Sigmoid colon (tissue), 7 donors: Measurements from ENCODE around the gene USH1C. TPM values are rescaled to one million over a fixed set of nuclear protein-coding genes. Genes with fewer than 3 reads are reported as not detected.

Experiments
- DNase-seq: peaks from one replicate; pipeline ENCODE4 v3.0.0-alpha.2; 2019
- H3K27ac ChIP-seq, 4 donors: fragments of 200-600 bp; sonication (generic); one replicate each; pipeline ENCODE4 v1.5.1; 2016 to 2019; ENCODE audit warnings: mild to moderate bottlenecking in 1 of 4
- H3K27me3 ChIP-seq, 3 donors: fragments of 200-600 bp; sonication (generic); one replicate each; pipeline ENCODE4 v1.5.1; 2019; ENCODE audit warnings: mild to moderate bottlenecking in 1 of 3
- H3K36me3 ChIP-seq, 4 donors: fragments of 200-600 bp; sonication (generic); one replicate each; pipeline ENCODE4 v1.5.1; 2016 to 2019
- H3K4me1 ChIP-seq, 4 donors: fragments of 200-600 bp; sonication (generic); one replicate each; pipeline ENCODE4 v1.5.1; 2017 to 2019
- H3K4me3 ChIP-seq, 4 donors: fragments of 200-600 bp; sonication (generic); one replicate each; pipeline ENCODE4 v1.5.1; 2017 to 2019; ENCODE audit warnings: mild to moderate bottlenecking in 2 of 4, moderate library complexity in 1 of 4
- H3K9me3 ChIP-seq, 4 donors: fragments of 200-600 bp in 3 of 4; sonication (generic) in 3 of 4; one replicate each; pipeline versions ENCODE4 v1.5.1 to v1.6.1; 2013 to 2019
- CTCF ChIP-seq, 4 experiments: fragments of 450-650 bp in 3 of 4; fragments of 200-600 bp in 1 of 4; IDR thresholded peaks; one replicate each; pipeline ENCODE4 v1.5.1; 2016 to 2019; ENCODE audit warnings: antibody characterized with exemption in 4 of 4, mild to moderate bottlenecking in 3 of 4, moderate library complexity in 2 of 4
- EP300 ChIP-seq, 4 donors: sonication (generic); formaldehyde crosslinking; IDR thresholded peaks; one replicate each; pipeline ENCODE4 v1.6.1; 2017; ENCODE audit warnings: antibody characterized with exemption in 4 of 4
- POLR2A ChIP-seq, 2 donors: fragments of 450-650 bp; IDR thresholded peaks; one replicate each; pipeline ENCODE4 v1.6.1; 2016; ENCODE audit warnings: antibody characterized with exemption in 2 of 2, mild to moderate bottlenecking in 2 of 2, moderate library complexity in 2 of 2
- POLR2AphosphoS5 ChIP-seq, 4 donors: sonication (generic); formaldehyde crosslinking; IDR thresholded peaks; one replicate each; pipeline ENCODE4 v1.6.1; 2017; ENCODE audit warnings: antibody characterized with exemption in 4 of 4
- WGBS, 2 donors: extraction: QIAGEN DNeasy Blood & Tissue Kit; methylation state at CpG; one replicate each; pipeline ENCODE4 v1.1.7; 2013; 5-methylcytosine and 5-hydroxymethylcytosine counted together
- intact Hi-C: fragments of 100-400 bp; cut with DNase I; formaldehyde crosslinking; loops from one replicate; pipeline ENCODE4 v1.15.1; 2023
- polyA plus RNA-seq, 3 donors: library from polyadenylated mRNA; stranded (reverse); fragments of 200-250 nt; gene quantifications; one replicate each; pipeline ENCODE4 v1.2.3, GENCODE V29; 2013
- total RNA-seq, 4 donors: library from RNA; depleted of rRNA; stranded (reverse); fragments of >200 nt; gene quantifications; one replicate each; pipeline ENCODE4 v1.1.0, GENCODE V29; 2016
- donor health status: healthy with polysubstance abuse.
- donor health status: Bipolar disorder and iron deficiency.
- donor health status: healthy.

Gene USH1C
- total and polyA plus RNA-seq, 7 donors: 1.2 to 152 (median 2.5) TPM

- Histone ChIP-seq H3K27me3 (no peaks in the 10 kb centered on the region), H3K27ac (no peak overlapping the region), H3K4me3 (no peak overlapping the region), H3K9me3 (no peaks in the 10 kb centered on the region), H3K4me1 (no peaks in the 10 kb centered on the region), H3K36me3 (no peaks in the 10 kb centered on the region)
- intact Hi-C loops: no loop called here
- no peak for DNase-seq
- 83 to 91% methylated on average over 20 of the region's 20 CpGs for WGBS, 2 donors
- TF ChIP-seq POLR2A (IDR thresholded peaks at IDR 0.05): no peak
- TF ChIP-seq POLR2AphosphoS5 (IDR thresholded peaks at IDR 0.05): no peak
- TF ChIP-seq CTCF (IDR thresholded peaks at IDR 0.05): no peak
- TF ChIP-seq EP300 (IDR thresholded peaks at IDR 0.05): no peak
Measured at GRCh38 chr11:17526931-17527627, 17.1 kb downstream of the USH1C start.

GRCh38 chr11:17526326-17526725 lies 17.9 kb downstream of the USH1C start:
- intact Hi-C loops: no loop called here
- H3K4me3 ChIP-seq: no peak overlapping the region
- DNase-seq: no peak
- no peaks in the 10 kb centered on the region for H3K9me3 ChIP-seq
- no peaks in the 10 kb centered on the region for H3K36me3 ChIP-seq
- WGBS, 2 donors: 90% methylated on average over 13 of the region's 13 CpGs
- H3K4me1 ChIP-seq: no peaks in the 10 kb centered on the region
- no peak overlapping the region for H3K27ac ChIP-seq
- TF ChIP-seq POLR2AphosphoS5 (IDR thresholded peaks at IDR 0.05) (no peak), CTCF (IDR thresholded peaks at IDR 0.05) (no peak), POLR2A (IDR thresholded peaks at IDR 0.05) (no peak), EP300 (IDR thresholded peaks at IDR 0.05) (no peak)
- no peaks in the 10 kb centered on the region for H3K27me3 ChIP-seq

GRCh38 chr11:17525570-17525969 lies 18.6 kb downstream of the USH1C start:
- Histone ChIP-seq H3K9me3 (no peaks in the 10 kb centered on the region), H3K27ac (no peak overlapping the region), H3K4me3 (no peak overlapping the region), H3K27me3 (no peaks in the 10 kb centered on the region), H3K36me3 (no peaks in the 10 kb centered on the region), H3K4me1 (no peaks in the 10 kb centered on the region)
- TF ChIP-seq CTCF (IDR thresholded peaks at IDR 0.05) (no peak), POLR2A (IDR thresholded peaks at IDR 0.05) (no peak), POLR2AphosphoS5 (IDR thresholded peaks at IDR 0.05) (no peak)
- WGBS, 2 donors: 53 to 84% methylated on average over 4 of the region's 4 CpGs
- no peak for DNase-seq
- intact Hi-C loops: no loop called here

- Histone ChIP-seq H3K27ac (no peak overlapping the region), H3K9me3 (no peaks in the 10 kb centered on the region), H3K4me1 (no peaks in the 10 kb centered on the region), H3K36me3 (no peaks in the 10 kb centered on the region), H3K4me3 (no peak overlapping the region), H3K27me3 (no peaks in the 10 kb centered on the region)
- whole genome bisulfite sequencing, 2 donors: 94 to 95% methylated on average over 9 of the region's 9 CpGs
- TF ChIP-seq CTCF (IDR thresholded peaks at IDR 0.05) (no peak), POLR2AphosphoS5 (IDR thresholded peaks at IDR 0.05) (no peak), EP300 (IDR thresholded peaks at IDR 0.05) (no peak), POLR2A (IDR thresholded peaks at IDR 0.05) (no peak)
- DNase-seq: no peak
- intact Hi-C loops: no loop called here
Measured at GRCh38 chr11:17524221-17524620, 20.0 kb downstream of the USH1C start.

GRCh38 chr11:17522655-17523054 lies 21.6 kb downstream of the USH1C start:
- no peaks in the 10 kb centered on the region for H3K4me1 ChIP-seq
- 84% methylated on average over 17 of the region's 17 CpGs for WGBS, 2 donors
- intact Hi-C loops: no loop called here

More at GRCh38 chr11:17522655-17523054, 21.6 kb downstream of the USH1C start:
- TF ChIP-seq CTCF (IDR thresholded peaks at IDR 0.05): no peak
- TF ChIP-seq POLR2AphosphoS5 (IDR thresholded peaks at IDR 0.05): no peak
- no peak for TF ChIP-seq POLR2A (IDR thresholded peaks at IDR 0.05)
- TF ChIP-seq EP300 (IDR thresholded peaks at IDR 0.05): no peak
- Histone ChIP-seq H3K4me3 (no peak overlapping the region), H3K36me3 (no peaks in the 10 kb centered on the region), H3K27ac (no peak overlapping the region), H3K27me3 (no peaks in the 10 kb centered on the region), H3K9me3 (no peaks in the 10 kb centered on the region)
- no peak for DNase-seq
